HG03097 (cell line): ENCODE data around the gene COL15A1.

Source experiments
- ATAC-seq: cut with Tn5 transposase; IDR thresholded peaks from one replicate; pipeline ENCODE4 v1.9.1; 2021; ENCODE audit not compliant: unreplicated experiment, low FRiP score

The COL15A1 gene

GRCh38 chr9:99030092-99030511 is 86.4 kb downstream of the COL15A1 start:
- no peak for ATAC-seq

GRCh38 chr9:99030610-99031109 is 87.0 kb downstream of the COL15A1 start:
- no peak for ATAC-seq

DNA sequence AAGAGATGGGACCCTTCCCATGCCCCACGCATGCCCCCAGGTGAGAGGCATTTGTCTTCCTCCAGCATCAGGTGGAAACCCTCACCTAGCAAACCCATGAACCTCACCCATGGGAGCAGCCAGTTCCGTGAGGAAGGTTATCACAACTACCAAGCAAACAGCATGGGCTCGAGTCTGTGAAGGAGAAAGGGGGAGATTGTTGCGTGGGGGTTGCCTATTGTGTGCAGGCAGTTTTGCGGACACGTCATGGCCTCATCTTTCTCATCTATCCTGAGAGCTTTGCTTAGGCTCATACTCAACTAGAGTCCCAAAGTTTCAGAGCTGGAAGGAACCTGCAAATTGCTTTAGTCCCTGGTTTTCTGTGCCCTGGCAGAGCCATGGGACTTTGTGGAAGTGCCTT is 87.6 kb downstream of the COL15A1 start:
- ATAC-seq, result no peak

GRCh38 chr9:99031994-99032393 is 88.3 kb downstream of the COL15A1 start:
- ATAC-seq, result no peak

GRCh38 chr9:99034149-99034548 is 90.4 kb downstream of the COL15A1 start:
- no peak for ATAC-seq

DNA sequence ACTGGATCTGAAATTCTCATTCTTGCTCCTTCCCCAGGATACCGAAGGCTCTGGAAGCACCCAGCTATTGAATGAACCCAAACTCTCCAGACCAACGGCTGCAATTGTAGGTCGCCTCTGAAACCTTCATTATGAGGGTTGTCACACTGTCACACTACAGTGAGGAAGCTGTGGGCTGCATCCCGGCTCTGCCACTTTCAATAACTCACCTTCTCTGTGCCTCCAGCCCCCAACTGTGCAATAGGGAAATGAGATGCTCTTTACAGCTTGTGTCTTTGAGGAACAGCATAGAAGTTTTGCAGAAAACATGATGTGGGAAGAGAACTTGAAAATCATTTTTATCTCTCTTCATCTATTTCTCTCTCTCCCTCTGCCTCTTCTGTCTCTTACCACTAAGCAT is 91.6 kb downstream of the COL15A1 start:
- no peak for ATAC-seq

DNA sequence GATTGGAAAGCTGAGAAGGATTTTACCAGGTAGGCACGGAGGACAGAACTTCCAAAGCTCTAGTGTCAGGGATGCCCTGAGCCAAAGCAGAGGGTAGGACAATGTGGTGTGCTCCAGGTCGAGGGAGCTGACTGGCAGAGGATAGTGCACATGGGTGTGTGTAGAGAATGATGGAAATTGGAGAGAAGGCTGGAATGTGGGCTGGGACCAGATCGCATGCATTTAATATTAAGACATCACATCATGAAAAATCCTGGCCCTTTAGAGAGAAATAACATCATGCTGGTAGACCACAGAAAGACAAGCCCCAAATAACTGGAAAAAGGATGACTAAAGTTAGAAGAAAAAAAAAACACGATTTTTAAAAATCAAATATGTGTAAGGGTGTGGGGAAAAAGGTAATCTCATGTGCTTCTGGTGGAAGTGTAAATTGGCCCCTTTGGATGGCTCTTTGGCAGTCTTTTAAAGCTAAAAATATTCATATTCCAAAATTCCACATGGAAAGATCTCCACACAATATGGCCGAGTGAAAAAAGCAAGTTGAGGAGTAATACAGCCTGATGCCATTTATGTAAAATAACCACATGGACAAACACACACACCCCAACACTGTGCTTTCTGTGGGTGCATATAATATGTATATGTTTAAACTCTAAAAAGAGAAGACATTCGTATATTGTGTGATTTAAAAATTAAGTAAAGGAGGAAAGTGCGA is 94.2 kb downstream of the COL15A1 start:
- ATAC-seq, result no peak

DNA sequence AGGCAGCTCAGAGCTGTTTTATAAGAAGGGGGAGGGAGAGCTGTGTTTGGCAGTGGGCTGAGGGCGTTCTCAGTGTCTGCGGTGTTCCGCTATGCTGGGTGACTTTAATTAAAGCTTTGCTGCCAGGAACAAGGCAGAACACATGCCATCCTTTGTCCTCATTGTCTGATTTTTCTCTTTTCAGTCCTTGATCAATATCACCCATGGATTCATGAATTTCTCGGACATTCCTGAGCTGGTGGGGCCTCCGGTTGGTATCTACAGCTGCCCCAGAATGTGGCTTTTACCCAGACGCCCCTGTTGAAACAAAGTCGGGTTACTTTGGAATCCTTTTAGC is 94.7 kb downstream of the COL15A1 start:
- no peak for ATAC-seq

DNA sequence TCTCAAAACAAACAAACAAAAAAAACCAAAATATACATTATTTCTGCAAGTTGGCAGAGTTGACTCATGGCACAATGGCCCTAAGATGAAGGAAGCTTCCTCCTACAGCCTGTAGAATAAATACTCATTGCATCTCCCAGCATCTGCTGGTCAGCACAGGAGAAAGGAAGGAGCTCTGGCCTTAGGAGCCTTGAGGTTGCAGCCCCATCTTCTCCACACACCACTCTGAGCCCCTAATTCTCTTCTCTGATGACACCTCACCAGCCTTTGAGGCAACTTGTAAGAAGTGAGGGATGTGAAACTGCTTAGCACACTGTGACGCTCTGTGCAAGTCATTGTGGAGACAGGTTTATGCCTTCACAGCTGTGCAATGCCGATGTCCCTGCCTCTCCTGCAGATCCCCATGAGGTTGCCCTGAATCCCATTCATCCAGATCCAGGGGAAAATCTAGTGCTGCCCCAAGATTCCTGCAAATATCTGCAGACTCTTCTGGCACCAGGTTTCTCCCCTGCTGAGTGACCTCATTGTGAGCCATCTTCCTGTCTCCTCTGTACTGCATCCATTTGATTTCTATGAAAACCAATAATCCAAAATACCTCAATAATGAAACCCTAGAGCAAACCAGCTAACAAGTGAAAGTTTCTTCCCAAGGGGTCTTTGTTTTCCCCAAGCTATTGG is 95.9 kb downstream of the COL15A1 start:
- ATAC-seq, result no peak

- no peak for ATAC-seq
Measured at GRCh38 chr9:99040251-99040900, 96.7 kb downstream of the COL15A1 start.

DNA sequence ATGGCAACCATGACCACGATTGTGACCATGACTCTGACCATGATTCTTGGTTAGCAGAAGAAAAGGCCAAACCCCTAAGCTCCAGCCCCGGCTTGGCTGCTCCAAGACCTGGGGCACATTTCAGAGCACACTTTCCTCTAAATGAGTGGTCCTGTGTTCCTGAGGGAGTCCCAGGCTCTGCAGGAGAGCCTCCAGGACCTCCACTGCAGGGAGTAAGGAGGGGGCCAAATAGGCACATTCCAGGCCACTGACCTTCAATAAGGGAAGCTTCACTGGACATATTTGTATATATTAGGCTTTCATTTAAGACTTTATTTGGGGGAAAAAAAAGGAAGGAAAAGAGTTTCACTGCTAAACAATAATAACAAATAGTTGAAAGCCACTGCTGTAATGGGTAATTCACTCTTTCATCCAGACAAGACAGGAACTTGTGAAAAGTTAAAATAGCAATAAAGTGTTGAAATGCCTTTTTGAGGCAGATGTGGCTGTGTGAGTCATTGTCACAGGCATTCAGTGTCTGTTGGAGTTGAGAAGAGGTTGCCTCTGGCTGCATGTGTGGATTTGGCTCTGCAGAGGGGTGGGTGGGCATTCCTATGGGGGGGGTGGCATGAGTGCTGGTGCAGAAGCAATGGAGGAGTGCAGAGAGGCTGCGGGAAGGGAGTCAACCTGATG is 97.3 kb downstream of the COL15A1 start:
- ATAC-seq, result no peak

DNA sequence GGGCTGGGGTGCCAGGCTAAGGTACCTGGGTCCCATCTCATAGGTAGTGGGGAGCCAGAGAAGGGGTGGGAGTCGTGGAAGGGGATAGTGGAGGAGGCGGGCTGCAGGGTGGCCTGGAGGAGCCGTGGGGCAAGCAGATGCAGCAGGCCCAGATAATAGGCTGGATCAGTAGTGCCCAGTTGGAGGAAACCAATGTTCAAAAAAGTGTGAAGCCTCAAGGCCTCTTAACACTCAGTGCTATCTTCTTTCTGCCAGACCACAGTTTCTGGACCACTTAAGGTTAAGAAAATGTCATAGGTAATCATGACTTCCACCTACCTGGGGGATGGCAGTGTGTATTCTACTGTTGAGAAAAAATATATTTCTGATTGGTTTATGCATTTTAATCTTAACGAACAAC is 97.9 kb downstream of the COL15A1 start:
- ATAC-seq, result no peak

DNA sequence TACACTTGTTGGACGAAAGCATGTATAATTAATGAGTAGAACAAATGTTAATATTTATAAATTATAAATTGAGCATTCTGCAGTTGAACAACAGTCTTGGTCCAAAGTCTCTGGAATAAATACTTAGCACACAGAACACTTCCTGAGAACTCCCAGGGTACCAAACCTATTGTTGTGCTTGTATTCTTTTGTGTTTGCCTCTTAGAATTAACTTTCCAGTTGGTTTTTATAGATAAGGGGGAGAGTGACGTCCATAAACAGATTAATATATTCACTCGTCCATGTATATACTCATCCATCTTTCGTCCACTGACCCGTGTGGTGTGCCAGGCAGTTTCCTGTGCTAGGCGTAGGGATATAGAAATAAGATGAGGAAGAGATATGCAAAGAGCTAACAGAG is 98.9 kb downstream of the COL15A1 start:
- ATAC-seq, result no peak

- ATAC-seq, result no peak
Measured at GRCh38 chr9:99044827-99045226, 101.1 kb downstream of the COL15A1 start.

DNA sequence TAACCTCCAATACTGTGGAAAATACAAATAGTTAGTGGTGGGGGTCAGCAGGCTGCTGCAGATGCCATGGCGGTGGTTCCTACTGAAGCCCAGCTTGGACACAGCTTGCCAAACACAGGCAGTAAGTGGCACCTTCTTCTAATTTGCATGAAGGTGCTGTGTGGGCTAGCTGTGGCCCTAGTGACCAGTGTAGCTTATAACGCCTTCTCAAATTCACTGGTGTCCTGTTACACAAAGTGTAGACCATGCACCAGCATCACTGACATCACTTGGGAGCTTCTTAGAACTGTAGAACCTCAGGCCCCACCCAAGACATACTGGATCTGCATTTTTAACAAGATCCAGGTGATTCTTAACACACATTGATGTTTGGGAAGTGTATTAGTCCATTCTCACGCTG is 102.4 kb downstream of the COL15A1 start:
- ATAC-seq, result no peak

GRCh38 chr9:99046542-99047071 is 102.9 kb downstream of the COL15A1 start:
- no peak for ATAC-seq

GRCh38 chr9:99049228-99049627 is 105.5 kb downstream of the COL15A1 start:
- ATAC-seq, result no peak

GRCh38 chr9:99049641-99050040 is 105.9 kb downstream of the COL15A1 start:
- no peak for ATAC-seq

- ATAC-seq, result no peak
Measured at GRCh38 chr9:99050292-99050911, 106.7 kb downstream of the COL15A1 start.

GRCh38 chr9:99050924-99051323 is 107.2 kb downstream of the COL15A1 start:
- ATAC-seq, result no peak

- no peak for ATAC-seq
Measured at GRCh38 chr9:99051406-99051805, 107.7 kb downstream of the COL15A1 start.
